Measurements from ENCODE around the gene KIAA0319L. TPM values are rescaled to one million over a fixed set of nuclear protein-coding genes. Genes with fewer than 3 reads are reported as not detected.

Gene KIAA0319L
- total RNA-seq, 1 donor from 2014 or later = 64.4 TPM

DNA sequence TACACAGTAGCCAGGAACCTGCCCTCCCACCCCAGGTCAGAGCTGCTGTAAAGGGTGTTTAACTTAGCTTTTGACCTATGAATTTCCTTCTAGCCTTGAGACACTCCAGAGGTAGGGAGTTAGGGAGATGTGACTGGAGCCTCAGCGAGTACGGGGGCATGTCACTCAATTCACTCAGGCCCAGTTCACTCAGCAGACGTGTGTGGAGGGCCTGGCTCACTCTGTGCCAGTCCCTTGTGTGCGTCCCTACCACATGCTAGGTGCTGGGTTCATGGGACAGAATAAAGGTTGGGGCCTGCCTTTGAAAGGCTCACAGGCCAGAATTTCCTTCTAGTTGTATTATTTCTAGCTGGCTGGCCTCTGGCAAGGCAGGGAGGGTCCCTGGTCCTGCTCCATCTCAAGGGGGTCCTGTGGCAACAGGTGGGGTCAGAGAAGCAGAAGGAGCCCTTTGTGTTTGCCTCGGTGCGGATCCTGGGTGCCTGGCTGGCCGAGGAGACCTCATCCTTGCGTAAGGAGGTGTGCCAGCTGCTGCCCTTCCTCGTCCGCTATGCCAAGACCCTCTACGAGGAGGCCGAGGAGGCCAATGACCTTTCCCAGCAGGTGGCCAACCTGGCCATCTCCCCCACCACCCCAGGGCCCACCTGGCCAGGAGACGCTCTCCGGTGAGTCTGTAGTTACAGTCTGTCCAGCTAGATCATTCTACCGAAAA is 4.9 kb upstream of the KIAA0319L start:
- DNase-seq = no peak

DNA sequence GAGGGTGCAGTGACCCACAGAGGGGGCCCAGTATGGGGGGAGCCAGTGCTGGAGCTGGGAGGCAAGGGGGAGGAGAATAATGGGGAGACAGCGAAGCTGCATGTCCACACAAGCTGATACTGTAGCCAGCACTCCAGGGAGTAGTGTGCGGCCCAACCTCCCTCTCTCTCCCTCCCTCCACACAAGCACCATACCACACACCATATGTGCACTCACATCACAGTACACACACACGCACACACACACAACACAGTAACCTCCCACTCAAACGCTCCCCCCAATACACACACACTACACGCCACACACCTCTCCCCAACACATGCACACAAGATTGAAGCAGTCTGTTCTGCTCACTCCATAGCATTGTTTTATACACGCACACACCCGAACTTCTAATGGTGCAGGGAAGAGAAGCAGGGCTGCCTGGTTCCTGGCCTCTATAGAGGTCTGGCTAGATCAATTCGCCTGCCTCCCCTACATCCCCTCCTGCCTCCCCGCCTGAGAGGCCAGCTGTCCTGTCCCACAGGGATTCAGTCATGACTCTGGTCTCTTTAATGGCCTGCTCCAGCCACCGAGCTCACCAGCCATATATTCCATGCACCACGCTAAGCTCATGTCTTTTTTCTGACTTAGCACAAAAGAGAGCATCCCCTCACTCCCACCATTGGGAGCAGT is 4.2 kb upstream of the KIAA0319L start:
- no peak for DNase-seq

DNA sequence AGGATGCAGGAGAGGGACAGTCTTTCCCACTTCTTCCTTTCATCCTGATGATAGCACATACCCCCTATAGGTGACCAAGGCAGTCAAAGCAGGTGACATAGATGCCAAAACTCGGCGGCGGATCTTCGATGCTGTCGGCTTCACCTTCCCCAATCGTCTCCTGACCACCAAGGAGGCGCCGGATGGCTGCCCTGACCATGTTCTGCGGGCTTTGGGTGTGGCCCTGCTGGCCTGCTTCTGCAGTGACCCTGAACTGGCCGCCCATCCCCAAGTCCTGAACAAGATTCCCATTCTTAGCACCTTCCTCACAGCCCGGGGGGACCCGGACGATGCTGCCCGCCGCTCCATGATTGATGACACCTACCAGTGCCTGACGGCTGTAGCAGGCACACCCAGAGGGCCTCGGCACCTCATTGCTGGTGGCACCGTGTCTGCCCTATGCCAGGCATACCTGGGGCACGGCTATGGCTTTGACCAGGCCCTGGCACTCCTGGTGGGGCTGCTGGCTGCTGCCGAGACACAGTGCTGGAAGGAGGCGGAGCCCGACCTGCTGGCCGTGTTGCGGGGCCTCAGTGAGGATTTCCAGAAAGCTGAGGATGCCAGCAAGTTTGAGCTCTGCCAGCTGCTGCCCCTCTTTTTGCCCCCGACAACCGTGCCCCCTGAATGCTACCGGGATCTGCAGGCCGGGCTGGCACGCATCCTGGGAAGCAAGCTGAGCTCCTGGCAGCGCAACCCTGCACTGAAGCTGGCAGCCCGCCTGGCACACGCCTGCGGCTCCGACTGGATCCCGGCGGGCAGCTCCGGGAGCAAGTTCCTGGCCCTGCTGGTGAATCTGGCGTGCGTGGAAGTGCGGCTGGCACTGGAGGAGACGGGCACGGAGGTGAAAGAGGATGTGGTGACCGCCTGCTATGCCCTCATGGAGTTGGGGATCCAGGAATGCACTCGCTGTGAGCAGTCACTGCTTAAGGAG is 3.3 kb upstream of the KIAA0319L start:
- peak; percentile 87 for DNase-seq

DNA sequence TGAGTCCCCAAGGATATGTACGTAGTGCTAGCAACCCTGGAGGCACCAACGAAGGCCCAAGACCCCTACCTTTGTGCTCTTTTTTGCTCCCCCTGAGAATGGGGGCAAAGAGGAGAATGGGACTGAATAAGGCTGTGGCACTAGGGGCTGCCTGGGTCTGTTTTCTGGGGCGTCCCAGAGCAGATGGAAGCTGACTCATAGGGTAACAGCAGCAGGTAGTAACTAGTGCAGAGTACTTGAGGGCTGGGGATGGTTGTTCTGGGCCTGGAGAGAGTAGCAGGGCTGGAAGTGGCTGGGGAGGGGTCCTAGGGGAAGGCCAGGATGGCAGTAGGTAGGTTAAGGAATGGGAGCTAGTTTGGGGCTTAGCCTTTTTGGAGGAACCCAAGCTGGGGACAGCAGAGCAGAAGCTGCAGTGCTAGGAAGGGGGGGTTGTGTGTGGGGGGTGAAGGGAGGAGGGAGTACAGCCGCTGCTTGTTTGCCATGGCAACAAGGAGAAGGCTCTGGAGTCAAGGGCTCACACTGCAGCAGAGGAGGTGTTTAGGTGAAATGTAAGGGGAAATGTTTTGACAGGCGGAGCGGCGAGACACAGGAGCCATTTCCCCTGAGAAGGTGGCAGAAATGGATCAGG is 2.2 kb upstream of the KIAA0319L start:
- DNase-seq = no peak

DNA sequence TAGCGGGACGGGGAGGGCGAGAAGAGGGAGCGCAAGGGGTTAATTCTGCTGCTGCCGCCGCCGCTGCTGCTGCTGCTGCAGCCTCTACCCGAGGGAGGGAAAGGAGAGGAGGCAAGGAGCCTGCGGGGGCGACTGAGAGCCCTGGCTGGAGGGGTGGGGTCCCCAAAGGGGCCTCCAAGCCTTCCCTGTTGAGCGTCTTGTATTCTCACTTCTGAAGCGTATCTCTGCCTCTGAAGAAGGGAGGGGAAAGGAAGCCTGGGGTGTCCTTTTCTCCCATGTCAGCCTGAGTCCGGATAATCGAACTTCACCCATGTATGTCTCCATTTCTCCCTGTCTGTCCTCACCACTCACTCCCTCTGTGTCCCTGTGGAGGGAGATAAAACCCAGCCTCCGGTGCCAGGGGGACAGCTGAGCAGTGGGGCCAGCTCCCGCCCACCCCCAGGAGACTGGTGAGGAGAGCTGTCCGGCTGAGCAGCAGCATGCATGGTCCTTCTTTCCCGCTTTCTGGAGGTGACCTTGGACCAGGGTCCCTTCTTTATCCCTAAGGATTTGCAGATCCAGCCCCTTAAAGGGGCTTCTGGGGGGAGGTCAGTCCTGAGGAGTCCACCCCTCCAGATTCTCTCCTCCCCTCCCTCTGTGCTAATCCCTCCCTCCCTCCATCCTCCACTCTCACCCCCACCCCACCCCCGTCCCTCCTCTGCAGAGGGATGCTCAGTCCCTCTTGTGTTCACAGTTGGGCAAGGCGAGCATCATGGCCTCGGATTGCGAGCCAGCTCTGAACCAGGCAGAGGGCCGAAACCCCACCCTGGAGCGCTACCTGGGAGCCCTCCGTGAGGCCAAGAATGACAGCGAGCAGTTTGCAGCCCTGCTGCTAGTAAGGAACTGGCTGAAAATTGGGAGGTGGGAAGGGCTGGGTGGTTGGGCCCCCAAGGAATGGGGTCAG is 1.4 kb upstream of the KIAA0319L start:
- DNase-seq = peak; percentile 45

DNA sequence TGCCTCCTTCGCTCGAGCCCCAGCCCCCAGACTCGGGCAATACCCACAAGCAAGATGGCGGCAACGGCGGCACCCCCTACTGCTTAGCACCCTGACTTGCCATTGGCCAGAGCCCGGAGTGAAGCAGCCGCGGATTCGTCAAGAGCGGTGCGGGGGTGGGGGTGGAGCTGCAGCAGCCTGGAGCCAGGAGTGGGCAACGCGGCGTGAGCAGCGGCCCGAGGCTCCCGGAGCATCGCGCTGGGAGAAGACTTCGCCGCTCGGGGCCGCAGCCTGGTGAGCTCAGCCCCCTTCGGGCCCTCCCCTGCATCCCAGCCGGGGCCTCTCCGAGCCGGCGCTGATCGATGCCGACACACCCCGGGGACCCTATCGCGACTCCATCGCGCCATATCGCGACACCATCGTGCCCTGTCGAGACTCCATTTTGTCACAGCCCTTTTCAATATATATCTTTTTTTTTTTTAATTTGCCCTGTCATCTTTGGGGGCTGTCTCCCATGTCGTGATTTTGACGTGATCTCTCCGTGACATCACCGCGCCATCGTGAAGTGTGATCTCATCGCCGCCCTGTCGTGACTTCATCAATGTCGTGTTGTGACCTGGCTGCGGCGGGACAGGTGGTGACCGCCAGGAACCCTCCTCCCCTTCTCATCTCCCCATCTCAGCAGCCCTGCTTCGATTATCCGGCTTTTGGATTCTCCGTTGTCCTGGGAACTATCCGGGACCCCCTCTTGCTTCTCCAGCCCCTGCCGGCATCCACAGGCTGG is 589 bp upstream of the KIAA0319L start, which contains the start of gene NCDN:
Gene NCDN, plus strand, starts transcription at position 189 of the 763 bp plus-strand sequence. Its CDS starts 392 bp downstream, at position 581.
- DNase-seq = peak; percentile 99

DNA sequence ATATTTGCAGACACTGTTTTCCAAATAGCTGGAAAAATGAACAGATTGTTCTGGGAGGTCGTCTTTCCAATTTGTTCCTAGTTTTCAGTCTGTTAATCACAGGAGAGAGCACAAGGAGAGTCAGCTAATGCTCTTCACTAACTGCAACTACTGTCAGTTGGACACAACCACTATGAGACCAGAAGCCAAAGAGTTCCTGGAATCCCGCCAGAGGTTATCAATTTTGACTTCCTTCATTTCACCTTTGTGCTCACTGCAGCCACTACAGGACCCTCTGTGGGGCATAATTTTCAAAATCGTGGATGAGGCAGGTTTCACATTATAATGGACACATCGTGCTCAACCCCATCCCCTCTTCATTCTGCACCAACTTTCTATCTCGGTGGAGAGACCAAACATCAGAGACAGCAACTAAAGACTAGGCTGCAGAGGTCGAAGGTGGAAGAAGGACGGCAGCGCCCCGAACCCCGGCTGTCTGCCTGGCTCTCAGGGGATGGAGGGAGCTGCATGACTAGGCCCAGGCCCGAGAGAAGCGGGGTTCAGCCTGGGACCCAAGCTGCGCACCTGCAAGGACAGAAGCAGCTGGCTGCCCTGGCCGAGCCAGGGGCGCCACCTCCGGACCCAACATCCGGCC is 602 bp downstream of the KIAA0319L start:
- no peak for DNase-seq

DNA sequence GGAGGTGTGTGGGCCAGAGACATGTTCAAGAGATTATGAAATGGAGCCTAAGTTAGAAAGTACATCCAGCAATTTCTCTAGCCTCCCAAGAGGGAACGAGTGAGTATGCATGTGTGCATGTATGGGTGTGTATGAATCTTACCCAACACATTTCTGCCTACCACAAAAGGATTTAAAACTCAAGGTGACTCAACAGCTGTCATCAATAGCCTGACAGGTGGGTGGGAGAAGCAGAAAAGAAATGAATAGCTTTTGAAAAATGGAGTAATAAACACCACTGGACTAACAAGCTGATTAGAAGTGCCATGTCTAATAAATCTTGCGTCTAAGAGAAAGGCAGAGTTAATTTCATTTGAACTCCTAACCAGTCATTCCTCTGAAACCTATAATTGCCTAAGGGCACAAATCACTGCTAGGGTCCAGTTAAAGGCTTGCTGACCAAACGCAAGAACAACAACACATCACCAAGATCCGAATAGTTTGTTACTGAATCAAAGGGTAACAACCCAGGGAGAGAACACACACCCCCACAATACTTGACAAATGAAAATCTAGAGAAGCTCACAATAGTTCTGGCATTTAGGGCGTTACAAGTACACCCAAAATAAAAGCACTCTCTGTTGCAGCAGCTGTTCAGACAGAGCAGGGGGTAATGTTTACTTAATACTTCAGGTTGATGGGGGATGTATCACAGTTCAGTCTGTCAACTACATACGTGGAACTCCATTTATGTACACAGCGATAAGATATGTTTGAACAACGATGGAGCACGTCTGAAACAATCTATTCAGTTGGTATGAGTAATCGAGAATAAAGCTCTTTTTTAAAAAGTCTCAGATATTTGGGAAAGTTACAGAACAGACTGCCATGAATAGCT is 1.4 kb downstream of the KIAA0319L start:
- DNase-seq = peak; percentile 31

DNA sequence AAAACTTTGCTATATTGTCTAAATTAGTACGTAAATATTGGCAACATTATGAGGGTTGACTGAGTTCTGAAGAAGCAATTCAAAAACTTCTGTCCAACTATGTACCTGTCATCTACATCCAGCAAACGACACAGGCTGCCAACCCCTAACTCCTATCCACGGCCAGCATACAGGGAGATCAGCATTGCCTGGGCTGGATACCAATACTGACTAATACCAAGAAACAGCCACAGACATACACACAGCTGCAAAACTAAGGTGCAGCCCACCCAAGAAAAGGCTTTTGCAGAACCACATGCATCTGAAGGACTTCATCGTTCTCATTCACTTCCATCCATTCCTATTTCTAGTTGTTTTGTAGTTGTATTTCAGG is 2.0 kb downstream of the KIAA0319L start:
- peak; percentile 18 for DNase-seq

DNA sequence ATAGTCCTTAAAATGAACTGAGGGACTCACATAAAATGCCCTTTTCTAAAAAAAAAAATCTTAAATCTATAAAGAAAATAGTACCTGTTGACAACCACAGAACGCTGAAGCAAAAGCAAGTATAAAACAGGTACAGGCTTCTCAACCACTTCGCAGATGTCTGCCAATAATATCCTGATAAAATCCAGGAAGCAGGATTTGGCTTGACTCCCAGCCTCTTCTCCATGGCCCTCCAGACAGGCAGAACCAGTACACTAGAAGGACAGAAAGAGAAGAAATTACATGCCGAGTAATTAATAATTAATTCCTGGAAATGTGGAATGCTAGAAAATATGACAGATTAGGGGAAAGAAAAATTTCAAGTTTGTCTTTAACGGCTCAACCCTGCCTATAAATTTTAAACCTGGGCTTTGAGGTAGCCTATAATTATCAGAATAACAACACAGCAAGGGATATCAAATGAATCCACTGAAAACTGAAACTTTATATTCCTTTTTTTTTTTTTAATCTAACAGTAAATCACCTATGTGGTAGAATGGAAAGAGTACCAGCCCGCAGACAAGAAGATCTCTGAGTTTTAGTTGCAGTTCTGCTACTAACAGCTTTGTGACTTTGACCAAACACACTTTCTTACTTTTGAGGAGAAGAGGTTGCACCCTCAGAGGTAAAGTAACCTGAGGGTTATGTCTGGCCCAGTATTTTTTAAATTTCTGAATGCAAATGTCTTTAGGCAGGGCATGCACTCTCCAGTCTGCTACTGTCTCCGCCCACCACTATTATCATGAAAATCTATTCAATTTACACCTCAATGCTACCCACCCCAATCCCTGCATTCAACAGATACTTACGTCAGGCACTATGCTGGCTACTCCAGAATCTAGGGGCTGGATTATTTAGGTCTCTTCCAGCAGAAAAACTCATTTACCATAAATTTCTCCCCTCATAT is 2.7 kb downstream of the KIAA0319L start:
- DNase-seq = no peak

DNA sequence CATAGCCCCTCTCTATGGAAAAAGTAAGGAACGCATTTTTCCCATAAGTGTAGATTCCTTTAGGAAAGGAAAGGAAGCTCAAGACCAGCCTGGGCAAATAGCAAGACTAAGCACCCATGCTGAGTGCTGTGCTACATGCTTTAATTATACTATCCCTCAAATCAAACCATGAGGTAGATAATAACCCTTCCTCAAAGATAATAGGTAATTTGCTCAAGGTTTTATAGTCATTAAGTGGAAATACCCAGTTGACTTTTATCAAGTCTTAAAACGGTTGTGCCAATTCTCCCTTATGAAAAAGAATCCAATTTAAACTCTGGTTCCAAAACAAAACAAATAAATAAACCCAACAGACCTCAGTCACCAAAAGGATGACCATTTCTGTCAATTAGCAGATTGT is 3.4 kb downstream of the KIAA0319L start:
- DNase-seq = no peak

DNA sequence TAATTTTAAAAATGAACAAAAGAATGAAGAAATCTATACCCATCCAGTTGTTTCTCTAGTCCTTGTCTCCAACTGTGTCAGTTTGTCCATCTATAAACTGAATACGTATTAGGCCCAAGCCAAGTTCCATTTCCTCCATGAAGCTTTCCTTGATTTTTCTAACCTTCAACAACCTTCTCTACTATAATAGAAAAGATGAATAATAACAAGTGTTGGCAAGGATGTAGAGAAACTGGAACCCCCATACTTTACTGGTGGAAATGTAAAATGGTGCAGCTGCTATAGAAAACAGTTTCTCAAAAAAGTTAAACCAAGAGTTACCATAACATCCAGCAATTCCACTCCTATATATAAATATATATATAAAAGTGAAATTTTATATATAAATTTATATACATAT is 10.6 kb downstream of the KIAA0319L start:
- no peak for DNase-seq

DNA sequence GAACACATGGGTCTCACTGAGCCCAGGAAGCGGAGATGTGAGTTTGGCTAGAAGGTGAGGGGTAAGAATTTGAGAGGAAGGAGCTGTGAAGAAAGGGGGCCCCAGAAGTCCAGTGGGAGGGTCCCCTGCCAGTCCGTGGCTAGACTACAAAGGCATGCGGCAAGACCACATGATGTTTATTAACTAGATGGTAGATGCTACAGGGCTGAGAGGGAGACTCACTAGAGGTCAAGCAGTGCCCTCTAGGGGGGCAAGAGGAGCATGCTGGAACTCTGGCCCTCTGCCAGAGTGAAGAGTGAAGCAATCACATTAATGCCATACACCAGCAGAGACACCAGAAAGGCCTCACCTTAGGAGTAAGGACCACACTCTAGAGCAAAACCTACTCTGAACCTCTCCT is 12.2 kb downstream of the KIAA0319L start:
- peak; percentile 44 for DNase-seq

DNA sequence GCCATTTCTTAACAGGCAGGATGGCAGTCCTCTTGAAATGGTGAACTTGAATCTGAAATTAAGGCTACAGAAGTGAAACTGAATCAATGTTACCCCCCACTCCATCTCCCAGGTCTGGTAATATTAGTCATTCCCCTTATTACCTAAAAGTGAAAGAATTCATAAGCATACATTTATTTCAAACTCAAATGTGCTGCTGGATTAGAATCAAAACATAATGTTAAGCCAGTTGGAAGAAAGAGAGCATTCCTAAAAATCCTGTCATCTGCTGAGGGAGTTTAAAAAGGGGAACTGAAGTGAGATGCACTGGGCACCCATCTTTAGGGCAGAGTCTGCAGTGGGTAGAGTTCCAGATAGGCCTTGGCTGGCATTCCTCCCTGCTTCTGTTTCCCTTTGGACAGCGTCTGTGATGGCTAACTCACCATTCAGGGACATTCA is 17.4 kb downstream of the KIAA0319L start:
- peak; percentile 8 for DNase-seq

DNA sequence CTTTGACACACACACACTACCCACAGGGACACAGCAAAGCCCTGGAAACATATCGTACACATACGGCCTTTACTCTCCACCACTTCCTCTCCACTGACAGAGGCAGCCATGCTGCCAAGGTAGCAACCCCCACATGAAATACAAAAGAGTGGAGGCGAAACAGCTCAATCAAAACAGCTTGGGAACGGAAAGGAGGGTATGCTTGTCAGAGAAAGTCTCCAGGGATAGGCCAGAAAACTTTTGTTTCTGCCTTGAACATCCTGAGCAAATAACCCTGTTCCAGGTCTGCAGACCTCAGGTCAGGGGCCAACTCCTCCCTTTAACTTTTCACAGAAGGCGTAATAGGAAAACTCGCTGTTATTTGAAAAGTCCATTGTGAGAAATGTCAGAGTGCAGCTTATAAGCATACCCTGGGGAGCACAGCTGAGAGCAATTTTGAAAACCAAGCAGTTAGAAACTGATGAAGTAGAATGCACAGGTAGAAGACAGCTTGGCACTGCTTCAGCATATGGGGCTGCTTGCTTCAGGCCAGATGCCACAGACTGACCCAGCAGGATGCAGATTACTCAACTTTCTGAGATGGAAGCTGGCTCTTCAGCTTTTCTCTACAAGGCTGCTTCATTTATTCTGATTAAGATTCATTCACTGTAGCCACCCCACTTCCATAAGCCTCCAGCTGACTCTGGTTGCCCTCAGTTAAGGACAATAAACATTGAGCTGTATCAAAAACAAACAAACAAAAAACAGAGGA is 18.0 kb downstream of the KIAA0319L start:
- peak; percentile 31 for DNase-seq

DNA sequence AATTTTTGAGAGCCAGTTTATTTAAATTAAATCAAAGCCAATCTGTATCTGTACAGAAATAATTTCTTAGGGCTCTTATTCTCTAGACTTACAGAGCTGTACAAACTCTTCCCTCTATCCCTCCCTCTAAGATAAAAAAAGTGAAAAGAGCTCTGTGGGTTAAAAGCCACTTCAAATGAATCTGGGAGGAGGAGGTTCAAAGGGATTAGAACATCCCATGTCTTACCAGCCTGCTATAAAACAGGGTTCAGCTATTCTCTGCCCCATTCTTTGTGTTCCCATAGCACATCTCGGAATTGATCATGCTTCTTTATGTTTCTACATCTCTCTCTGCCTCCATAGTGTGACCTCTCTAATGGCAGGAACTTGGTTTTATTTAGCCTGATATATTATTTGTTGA is 19.4 kb downstream of the KIAA0319L start:
- no peak for DNase-seq

Data from tongue (tissue), 2 donors.